ENCODE measurements around the gene LRP1B. TPM values are rescaled to one million over a fixed set of nuclear protein-coding genes. Genes with fewer than 3 reads are reported as not detected.
A peak's percentile ranks its signal among the peaks of the same experiment; 100 is the strongest.

LRP1B gene
- polyA plus RNA-seq, 1 donor from 2014 or later = 12.7 TPM

DNA sequence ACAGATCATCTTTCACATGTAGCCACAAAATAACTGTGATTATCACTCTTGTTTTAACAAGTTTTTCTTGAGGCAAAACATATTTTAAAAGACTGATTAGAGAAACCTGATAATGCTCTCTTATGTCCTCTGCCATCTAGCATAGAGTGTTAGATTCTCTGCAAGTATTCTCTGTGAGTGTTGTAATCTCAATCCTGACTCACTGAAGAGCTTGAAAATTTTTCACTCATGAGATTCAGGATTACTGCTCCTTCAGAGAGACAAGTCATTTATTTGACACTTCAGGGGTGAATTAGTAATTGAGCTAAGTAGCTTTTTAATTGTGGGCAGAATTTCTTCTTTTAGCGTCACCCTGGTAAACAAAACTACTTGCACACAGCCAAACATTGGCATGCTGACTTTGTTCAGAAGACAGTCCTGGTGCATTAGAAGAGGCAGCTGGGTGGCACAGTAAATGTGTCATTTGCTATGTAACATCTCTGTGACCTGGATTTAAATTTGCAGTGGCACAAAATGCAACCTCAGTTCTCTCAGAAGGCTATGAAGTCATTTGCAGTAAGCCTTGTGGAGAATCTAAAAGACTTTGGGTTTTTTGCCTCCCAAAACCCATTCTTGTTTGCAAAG is 172.9 kb downstream of the LRP1B start:
- no peaks in the 10 kb centered on the region for H3K27me3 ChIP-seq (ENCODE audit: insufficient read depth, low read depth, low read length)
- H3K4me3 ChIP-seq (ENCODE audit: low read length) = no peak overlapping the region
- no peak overlapping the region for H3K4me2 ChIP-seq (ENCODE audit: low read length)
- no peaks in the 10 kb centered on the region for H3K9me2 ChIP-seq (ENCODE audit: insufficient read depth, low read length)
- no peaks in the 10 kb centered on the region for H3K79me2 ChIP-seq (replicated peaks; ENCODE audit: insufficient read depth, low read length)
- no peaks in the 10 kb centered on the region for H3K36me3 ChIP-seq (ENCODE audit: insufficient read depth, low read length)
- H4K20me1 ChIP-seq (ENCODE audit: insufficient read depth) = no peaks in the 10 kb centered on the region
- H3F3A ChIP-seq (ENCODE audit: insufficient read depth, low read length, poor library complexity, severe bottlenecking) = no peaks in the 10 kb centered on the region
- no peak overlapping the region for H2AFZ ChIP-seq (ENCODE audit: low read depth, low read length)
- H3K9ac ChIP-seq (ENCODE audit: low read length) = no peak overlapping the region
- TF ChIP-seq POLR2AphosphoS5 (IDR thresholded peaks at IDR 0.05) = no peak
- no peak for TF ChIP-seq RAD21 (conservative IDR thresholded peaks at IDR 0.05)
- no peak for TF ChIP-seq TAF1 (IDR thresholded peaks at IDR 0.05; ENCODE audit: low read depth)
- TF ChIP-seq EP300 (conservative IDR thresholded peaks at IDR 0.05; ENCODE audit: poor library complexity, severe bottlenecking) = no peak
- TF ChIP-seq EZH2 (IDR thresholded peaks at IDR 0.05; ENCODE audit: borderline replicate concordance, insufficient read depth, low read length, poor library complexity, severe bottlenecking) = no peak
- TF ChIP-seq, protein P1, sequence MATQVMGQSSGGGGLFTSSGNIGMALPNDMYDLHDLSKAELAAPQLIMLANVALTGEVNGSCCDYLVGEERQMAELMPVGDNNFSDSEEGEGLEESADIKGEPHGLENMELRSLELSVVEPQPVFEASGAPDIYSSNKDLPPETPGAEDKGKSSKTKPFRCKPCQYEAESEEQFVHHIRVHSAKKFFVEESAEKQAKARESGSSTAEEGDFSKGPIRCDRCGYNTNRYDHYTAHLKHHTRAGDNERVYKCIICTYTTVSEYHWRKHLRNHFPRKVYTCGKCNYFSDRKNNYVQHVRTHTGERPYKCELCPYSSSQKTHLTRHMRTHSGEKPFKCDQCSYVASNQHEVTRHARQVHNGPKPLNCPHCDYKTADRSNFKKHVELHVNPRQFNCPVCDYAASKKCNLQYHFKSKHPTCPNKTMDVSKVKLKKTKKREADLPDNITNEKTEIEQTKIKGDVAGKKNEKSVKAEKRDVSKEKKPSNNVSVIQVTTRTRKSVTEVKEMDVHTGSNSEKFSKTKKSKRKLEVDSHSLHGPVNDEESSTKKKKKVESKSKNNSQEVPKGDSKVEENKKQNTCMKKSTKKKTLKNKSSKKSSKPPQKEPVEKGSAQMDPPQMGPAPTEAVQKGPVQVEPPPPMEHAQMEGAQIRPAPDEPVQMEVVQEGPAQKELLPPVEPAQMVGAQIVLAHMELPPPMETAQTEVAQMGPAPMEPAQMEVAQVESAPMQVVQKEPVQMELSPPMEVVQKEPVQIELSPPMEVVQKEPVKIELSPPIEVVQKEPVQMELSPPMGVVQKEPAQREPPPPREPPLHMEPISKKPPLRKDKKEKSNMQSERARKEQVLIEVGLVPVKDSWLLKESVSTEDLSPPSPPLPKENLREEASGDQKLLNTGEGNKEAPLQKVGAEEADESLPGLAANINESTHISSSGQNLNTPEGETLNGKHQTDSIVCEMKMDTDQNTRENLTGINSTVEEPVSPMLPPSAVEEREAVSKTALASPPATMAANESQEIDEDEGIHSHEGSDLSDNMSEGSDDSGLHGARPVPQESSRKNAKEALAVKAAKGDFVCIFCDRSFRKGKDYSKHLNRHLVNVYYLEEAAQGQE (IDR thresholded peaks at IDR 0.05; ENCODE audit: borderline replicate concordance) = no peak
- no peak for TF ChIP-seq SMC3 (conservative IDR thresholded peaks at IDR 0.05; ENCODE audit: poor library complexity)
- TF ChIP-seq MXI1 (conservative IDR thresholded peaks at IDR 0.05; ENCODE audit: poor library complexity, severe bottlenecking) = no peak
- TF ChIP-seq, protein P2, sequence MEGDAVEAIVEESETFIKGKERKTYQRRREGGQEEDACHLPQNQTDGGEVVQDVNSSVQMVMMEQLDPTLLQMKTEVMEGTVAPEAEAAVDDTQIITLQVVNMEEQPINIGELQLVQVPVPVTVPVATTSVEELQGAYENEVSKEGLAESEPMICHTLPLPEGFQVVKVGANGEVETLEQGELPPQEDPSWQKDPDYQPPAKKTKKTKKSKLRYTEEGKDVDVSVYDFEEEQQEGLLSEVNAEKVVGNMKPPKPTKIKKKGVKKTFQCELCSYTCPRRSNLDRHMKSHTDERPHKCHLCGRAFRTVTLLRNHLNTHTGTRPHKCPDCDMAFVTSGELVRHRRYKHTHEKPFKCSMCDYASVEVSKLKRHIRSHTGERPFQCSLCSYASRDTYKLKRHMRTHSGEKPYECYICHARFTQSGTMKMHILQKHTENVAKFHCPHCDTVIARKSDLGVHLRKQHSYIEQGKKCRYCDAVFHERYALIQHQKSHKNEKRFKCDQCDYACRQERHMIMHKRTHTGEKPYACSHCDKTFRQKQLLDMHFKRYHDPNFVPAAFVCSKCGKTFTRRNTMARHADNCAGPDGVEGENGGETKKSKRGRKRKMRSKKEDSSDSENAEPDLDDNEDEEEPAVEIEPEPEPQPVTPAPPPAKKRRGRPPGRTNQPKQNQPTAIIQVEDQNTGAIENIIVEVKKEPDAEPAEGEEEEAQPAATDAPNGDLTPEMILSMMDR (IDR thresholded peaks at IDR 0.05; ENCODE audit: poor library complexity, severe bottlenecking) = no peak
- H3K9me3 ChIP-seq (ENCODE audit: low read length) = no peaks in the 10 kb centered on the region
- no peak overlapping the region for H3K27ac ChIP-seq (ENCODE audit: low read length)

DNA sequence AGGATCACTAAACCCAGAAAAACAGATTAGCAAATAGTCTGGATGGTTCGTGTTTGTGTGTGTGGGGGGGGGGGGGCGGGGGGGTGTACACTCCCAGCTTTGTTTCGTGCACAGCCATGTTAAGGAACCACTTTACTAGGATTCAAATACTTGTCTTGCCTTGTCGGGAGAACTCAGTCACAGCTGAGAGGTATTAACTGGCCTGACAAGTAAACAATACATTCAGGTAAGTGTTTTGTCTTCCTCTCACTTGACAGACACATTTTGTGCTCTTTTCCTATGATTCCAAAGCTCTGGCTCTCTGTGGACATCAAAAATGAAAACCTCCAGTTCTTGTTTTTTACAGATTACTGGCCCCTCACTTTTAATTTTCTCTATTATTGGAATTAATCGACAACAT is 173.5 kb downstream of the LRP1B start:
- Histone ChIP-seq H3K4me3 (ENCODE audit: low read length) (no peak overlapping the region), H3K27me3 (ENCODE audit: insufficient read depth, low read depth, low read length) (no peaks in the 10 kb centered on the region)
- peak; percentile 50 for TF ChIP-seq POLR2AphosphoS5 (IDR thresholded peaks at IDR 0.05)
- TF ChIP-seq EP300 (conservative IDR thresholded peaks at IDR 0.05; ENCODE audit: poor library complexity, severe bottlenecking) = peak; percentile 90
- TF ChIP-seq, protein P2 (IDR thresholded peaks at IDR 0.05; ENCODE audit: poor library complexity, severe bottlenecking) = no peak
- TF ChIP-seq, protein P1 (IDR thresholded peaks at IDR 0.05; ENCODE audit: borderline replicate concordance) = peak; percentile 45
- TF ChIP-seq RAD21 (conservative IDR thresholded peaks at IDR 0.05) = no peak

More for the DNA sequence above, 173.5 kb downstream of the LRP1B start:
- Histone ChIP-seq H3K9me2 (ENCODE audit: insufficient read depth, low read length) (no peaks in the 10 kb centered on the region), H3K27ac (ENCODE audit: low read length) (no peak overlapping the region), H2AFZ (ENCODE audit: low read depth, low read length) (no peak overlapping the region), H3K9me3 (ENCODE audit: low read length) (no peaks in the 10 kb centered on the region), H3K79me2 (replicated peaks; ENCODE audit: insufficient read depth, low read length) (no peaks in the 10 kb centered on the region), H3K36me3 (ENCODE audit: insufficient read depth, low read length) (no peaks in the 10 kb centered on the region), H3K9ac (ENCODE audit: low read length) (no peak overlapping the region), H3K4me2 (ENCODE audit: low read length) (no peak overlapping the region), H3F3A (ENCODE audit: insufficient read depth, low read length, poor library complexity, severe bottlenecking) (no peaks in the 10 kb centered on the region), H4K20me1 (ENCODE audit: insufficient read depth) (no peaks in the 10 kb centered on the region)

Data from neural cell (in vitro differentiated cells).